ENCODE results near the gene MYRIP. TPM values are rescaled to one million over a fixed set of nuclear protein-coding genes. Genes with fewer than 3 reads are reported as not detected.

Gene MYRIP
- total and polyA plus RNA-seq, 12 donors, result 0.45 to 2.7 (median 1.3) TPM

- Histone ChIP-seq H3K9me3 (no peaks in the 10 kb centered on the region), H3K4me1 (peaks cover 6 to 55% (median 27%) of the 10 kb centered on the region in 9 donors), H3K27me3 (no peaks in the 10 kb centered on the region), H3K4me3 (no peak overlapping the region), H3K36me3 (no peaks in the 10 kb centered on the region), H3K27ac (peak overlapping the region in 9 of 10 donors; percentile 4 to 70 (median 67))
- no peak for TF ChIP-seq CTCF (IDR thresholded peaks at IDR 0.05)
- WGBS, 2 donors, result 44 to 61% methylated on average over 4 of the region's 4 CpGs
- ATAC-seq, result peak in 6 of 8 donors; percentile 17 to 70 (median 61)
- no peak for DNase-seq
- intact Hi-C loops (cut with DNase I), result loop anchor here in 3 of 10 donors (5.0 to 10.0 kb wide), 2 partner anchors 146 to 149 kb away; no protein-coding TSS in a partner anchor
Measured at GRCh38 chr3:39961230-39961629, 151.8 kb downstream of the MYRIP start.

GRCh38 chr3:39962581-39962980, 153.2 kb downstream of the MYRIP start:
- Histone ChIP-seq H3K27me3 (no peaks in the 10 kb centered on the region), H3K36me3 (no peaks in the 10 kb centered on the region), H3K4me3 (no peak overlapping the region), H3K27ac (peak overlapping the region in 6 of 10 donors; percentile 4 to 70 (median 69)), H3K9me3 (no peaks in the 10 kb centered on the region), H3K4me1 (peaks cover 6 to 55% (median 27%) of the 10 kb centered on the region in 9 donors)
- 71 to 85% methylated on average over 1 of the region's 1 CpG for WGBS, 2 donors
- intact Hi-C loops (cut with DNase I), result loop anchor here in 3 of 10 donors (5.0 to 10.0 kb wide), 2 partner anchors 148 to 150 kb away; no protein-coding TSS in a partner anchor
- TF ChIP-seq CTCF (IDR thresholded peaks at IDR 0.05), result no peak
- DNase-seq (peak in 1 of 2 donors; percentile 18), ATAC-seq (peak in 7 of 8 donors; percentile 28 to 67 (median 54))

DNA sequence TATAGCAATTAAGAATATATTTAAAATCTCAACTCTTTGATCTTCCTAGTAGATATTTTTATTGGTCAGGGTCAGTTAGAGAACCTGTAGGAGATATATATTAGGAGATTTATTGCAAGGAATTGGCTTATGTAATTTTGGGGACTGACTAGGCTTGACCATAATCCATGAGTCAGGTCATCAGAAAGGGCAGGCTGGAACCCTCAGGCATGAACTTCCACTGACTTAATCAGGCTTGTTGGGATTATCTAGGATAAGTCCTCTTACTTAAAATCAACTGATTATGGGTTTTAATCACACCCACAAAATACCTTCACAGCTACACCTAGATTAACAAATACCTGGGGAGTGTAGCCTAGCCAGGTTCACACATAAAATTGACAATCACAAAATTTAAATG, 156.1 kb downstream of the MYRIP start:
- ATAC-seq (no peak), DNase-seq (no peak)
- H3K4me1 ChIP-seq, result peaks cover 4 to 44% (median 25%) of the 10 kb centered on the region in 9 donors
- intact Hi-C loops (cut with DNase I), result loop anchor here in 1 of 10 donors (10.0 kb wide), 1 partner anchor 151 kb away; no protein-coding TSS in a partner anchor
- H3K9me3 ChIP-seq, result peaks cover 0 to 8% (median 0%) of the 10 kb centered on the region in 11 donors
- H3K4me3 ChIP-seq, result no peak overlapping the region
- H3K27me3 ChIP-seq, result no peaks in the 10 kb centered on the region
- H3K36me3 ChIP-seq, result no peaks in the 10 kb centered on the region
- no peak for TF ChIP-seq CTCF (IDR thresholded peaks at IDR 0.05)
- H3K27ac ChIP-seq, result no peak overlapping the region

- no peak for DNase-seq
- no peak overlapping the region for H3K4me3 ChIP-seq
- H3K36me3 ChIP-seq, result no peaks in the 10 kb centered on the region
- 66 to 67% methylated on average over 2 of the region's 2 CpGs for WGBS, 2 donors
- H3K9me3 ChIP-seq, result peaks cover 0 to 8% (median 0%) of the 10 kb centered on the region in 11 donors
- intact Hi-C loops (cut with DNase I), result loop anchor here in 1 of 10 donors (10.0 kb wide), 1 partner anchor 151 kb away; no protein-coding TSS in a partner anchor
- H3K27ac ChIP-seq, result no peak overlapping the region
- H3K27me3 ChIP-seq, result no peaks in the 10 kb centered on the region
- H3K4me1 ChIP-seq, result peaks cover 4 to 39% (median 20%) of the 10 kb centered on the region in 9 donors
- ATAC-seq, result no peak
- no peak for TF ChIP-seq CTCF (IDR thresholded peaks at IDR 0.05)
Measured at GRCh38 chr3:39965997-39966396, 156.6 kb downstream of the MYRIP start.

Data from heart right ventricle (tissue), 16 donors.